NB4 (cell line): ENCODE measurements around the gene RAB34.

Experiments
- MAX ChIP-seq: IDR thresholded peaks from 2 replicates; pipeline ENCODE4 v1.6.1; 2011; ENCODE audit warnings: low read depth, low read length
- MYC ChIP-seq: IDR thresholded peaks from 2 replicates; pipeline ENCODE4 v1.6.1; 2011; ENCODE audit warnings: low read depth, low read length
- POLR2A ChIP-seq: IDR thresholded peaks from 2 replicates; pipeline ENCODE4 v1.6.1; 2011; ENCODE audit warnings: mild to moderate bottlenecking; ENCODE audit not compliant: insufficient read length; ENCODE audit errors: extremely low read depth
- TF ChIP-seq, protein P1 (sequence below): IDR thresholded peaks from one replicate; pipeline ENCODE4 v1.5.1; 2012; ENCODE audit warnings: low read depth, low read length

GRCh38 chr17:28763137-28763799, 45.6 kb upstream of the RAB34 start:
- TF ChIP-seq, protein P1, sequence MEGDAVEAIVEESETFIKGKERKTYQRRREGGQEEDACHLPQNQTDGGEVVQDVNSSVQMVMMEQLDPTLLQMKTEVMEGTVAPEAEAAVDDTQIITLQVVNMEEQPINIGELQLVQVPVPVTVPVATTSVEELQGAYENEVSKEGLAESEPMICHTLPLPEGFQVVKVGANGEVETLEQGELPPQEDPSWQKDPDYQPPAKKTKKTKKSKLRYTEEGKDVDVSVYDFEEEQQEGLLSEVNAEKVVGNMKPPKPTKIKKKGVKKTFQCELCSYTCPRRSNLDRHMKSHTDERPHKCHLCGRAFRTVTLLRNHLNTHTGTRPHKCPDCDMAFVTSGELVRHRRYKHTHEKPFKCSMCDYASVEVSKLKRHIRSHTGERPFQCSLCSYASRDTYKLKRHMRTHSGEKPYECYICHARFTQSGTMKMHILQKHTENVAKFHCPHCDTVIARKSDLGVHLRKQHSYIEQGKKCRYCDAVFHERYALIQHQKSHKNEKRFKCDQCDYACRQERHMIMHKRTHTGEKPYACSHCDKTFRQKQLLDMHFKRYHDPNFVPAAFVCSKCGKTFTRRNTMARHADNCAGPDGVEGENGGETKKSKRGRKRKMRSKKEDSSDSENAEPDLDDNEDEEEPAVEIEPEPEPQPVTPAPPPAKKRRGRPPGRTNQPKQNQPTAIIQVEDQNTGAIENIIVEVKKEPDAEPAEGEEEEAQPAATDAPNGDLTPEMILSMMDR = no peak
- TF ChIP-seq MYC = no peak
- TF ChIP-seq POLR2A = no peak
- TF ChIP-seq MAX = no peak
